ENCODE measurements around the gene HMHB1.

GRCh38 chr5:143805861-143806260, 6.1 kb upstream of the HMHB1 start:
- TF ChIP-seq POLR2A (conservative IDR thresholded peaks at IDR 0.05) = no peak
- no peak for TF ChIP-seq USF2 (CRISPR knock-in tag; IDR thresholded peaks at IDR 0.05)
- no peak for TF ChIP-seq CREM (IDR thresholded peaks at IDR 0.05; ENCODE audit: low read depth)
- no peak for TF ChIP-seq JUN (IDR thresholded peaks at IDR 0.05; ENCODE audit: borderline replicate concordance, low read depth, low read length)
- no peak for TF ChIP-seq JUN (CRISPR knock-in tag; IDR thresholded peaks at IDR 0.05; ENCODE audit: borderline replicate concordance)
- no peak for TF ChIP-seq CHD1 (IDR thresholded peaks at IDR 0.05; ENCODE audit: low read length)
- TF ChIP-seq HMGN3 (IDR thresholded peaks at IDR 0.05; ENCODE audit: borderline replicate concordance, extremely low read depth, insufficient read length, low read depth, low read length) = no peak
- TF ChIP-seq RAD21 (CRISPR knock-in tag; conservative IDR thresholded peaks at IDR 0.05 in 1 of 2, IDR thresholded peaks at IDR 0.05 in 1 of 2) = no peak
- TF ChIP-seq ZNF707 (CRISPR knock-in tag; conservative IDR thresholded peaks at IDR 0.05) = no peak

All from K562 (cell line).